Measurements from ENCODE around the gene CDH7.

Gene CDH7

DNA sequence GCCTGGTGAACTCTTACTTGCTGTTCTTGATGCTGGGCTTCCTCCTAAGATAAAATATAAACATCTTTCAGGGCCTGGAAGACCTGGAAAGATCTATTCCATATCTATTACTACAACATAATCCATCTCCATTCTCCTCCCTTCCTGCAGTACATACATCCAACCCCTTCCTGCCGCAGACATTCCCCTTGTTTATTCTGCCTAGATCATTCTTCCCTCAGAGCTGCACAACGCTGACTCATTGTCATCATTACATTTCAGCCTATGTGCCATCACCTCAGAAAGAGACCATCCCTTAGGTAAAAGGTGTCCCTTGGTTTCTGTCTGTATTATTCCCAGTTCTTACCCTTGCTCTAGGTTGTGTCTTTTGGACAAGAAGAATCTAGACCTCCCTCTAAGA lies 2.5 kb upstream of the CDH7 start:
- Histone ChIP-seq H3K4me1 (ENCODE audit: insufficient read depth, low read length, poor library complexity, severe bottlenecking) (peaks cover 8% of the 10 kb centered on the region), H3K4me3 (ENCODE audit: low read length, poor library complexity, severe bottlenecking) (no peak overlapping the region), H3K9ac (ENCODE audit: low read depth, low read length, poor library complexity, severe bottlenecking) (no peak overlapping the region), H3K27me3 (ENCODE audit: insufficient read depth, low read length, poor library complexity, severe bottlenecking) (no peaks in the 10 kb centered on the region), H3K4me2 (ENCODE audit: low read depth, low read length, poor library complexity, severe bottlenecking) (no peak overlapping the region), H3K9me2 (replicated peaks; ENCODE audit: low read depth, low read length) (no peaks in the 10 kb centered on the region), H3F3A (ENCODE audit: low read depth) (no peaks in the 10 kb centered on the region), H3K79me2 (ENCODE audit: insufficient read depth, low read length) (no peaks in the 10 kb centered on the region), H3K9me3 (ENCODE audit: insufficient read depth, low read depth, low read length) (no peaks in the 10 kb centered on the region), H4K20me1 (ENCODE audit: insufficient read depth, low read length, poor library complexity, severe bottlenecking) (no peaks in the 10 kb centered on the region), H3K36me3 (ENCODE audit: insufficient read depth, low read length) (no peaks in the 10 kb centered on the region), H2AFZ (ENCODE audit: low read length) (no peak overlapping the region)
- no peak for TF ChIP-seq EZH2phosphoT487 (IDR thresholded peaks at IDR 0.05; ENCODE audit: borderline replicate concordance)
- TF ChIP-seq, protein P1, sequence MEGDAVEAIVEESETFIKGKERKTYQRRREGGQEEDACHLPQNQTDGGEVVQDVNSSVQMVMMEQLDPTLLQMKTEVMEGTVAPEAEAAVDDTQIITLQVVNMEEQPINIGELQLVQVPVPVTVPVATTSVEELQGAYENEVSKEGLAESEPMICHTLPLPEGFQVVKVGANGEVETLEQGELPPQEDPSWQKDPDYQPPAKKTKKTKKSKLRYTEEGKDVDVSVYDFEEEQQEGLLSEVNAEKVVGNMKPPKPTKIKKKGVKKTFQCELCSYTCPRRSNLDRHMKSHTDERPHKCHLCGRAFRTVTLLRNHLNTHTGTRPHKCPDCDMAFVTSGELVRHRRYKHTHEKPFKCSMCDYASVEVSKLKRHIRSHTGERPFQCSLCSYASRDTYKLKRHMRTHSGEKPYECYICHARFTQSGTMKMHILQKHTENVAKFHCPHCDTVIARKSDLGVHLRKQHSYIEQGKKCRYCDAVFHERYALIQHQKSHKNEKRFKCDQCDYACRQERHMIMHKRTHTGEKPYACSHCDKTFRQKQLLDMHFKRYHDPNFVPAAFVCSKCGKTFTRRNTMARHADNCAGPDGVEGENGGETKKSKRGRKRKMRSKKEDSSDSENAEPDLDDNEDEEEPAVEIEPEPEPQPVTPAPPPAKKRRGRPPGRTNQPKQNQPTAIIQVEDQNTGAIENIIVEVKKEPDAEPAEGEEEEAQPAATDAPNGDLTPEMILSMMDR (conservative IDR thresholded peaks at IDR 0.05; ENCODE audit: low read length): no peak

DNA sequence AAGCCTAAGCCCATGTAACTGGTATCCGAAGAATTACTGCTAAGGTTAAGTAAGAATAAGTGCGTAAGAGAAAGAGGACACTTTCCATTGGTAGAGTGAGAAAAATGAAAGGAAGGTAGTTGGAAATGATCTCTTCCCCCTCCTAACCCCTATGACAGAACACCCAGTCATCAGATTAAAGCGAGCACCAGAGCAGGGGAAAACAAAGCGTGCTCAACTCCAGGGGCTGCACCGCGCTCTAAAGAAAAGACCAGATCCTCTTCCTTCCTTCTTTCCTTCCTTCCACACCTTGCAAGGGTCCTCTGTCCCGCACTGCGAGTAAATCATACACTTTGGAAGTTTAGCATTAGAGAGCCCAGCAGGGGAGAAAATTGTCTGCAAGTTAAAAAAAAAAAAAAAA lies 971 bp upstream of the CDH7 start:
- H3F3A ChIP-seq (ENCODE audit: low read depth): no peaks in the 10 kb centered on the region; the same call in 1 of the 2 replicates
- H3K79me2 ChIP-seq (ENCODE audit: insufficient read depth, low read length): no peaks in the 10 kb centered on the region
- no peaks in the 10 kb centered on the region for H3K36me3 ChIP-seq (ENCODE audit: insufficient read depth, low read length)
- H3K4me2 ChIP-seq (ENCODE audit: low read depth, low read length, poor library complexity, severe bottlenecking): no peak overlapping the region
- H2AFZ ChIP-seq (ENCODE audit: low read length): no peak overlapping the region
- no peak for TF ChIP-seq EZH2phosphoT487 (IDR thresholded peaks at IDR 0.05; ENCODE audit: borderline replicate concordance)
- TF ChIP-seq, protein P1 (conservative IDR thresholded peaks at IDR 0.05; ENCODE audit: low read length): no peak
- H3K27me3 ChIP-seq (ENCODE audit: insufficient read depth, low read length, poor library complexity, severe bottlenecking): no peaks in the 10 kb centered on the region
- peaks cover 21% of the 10 kb centered on the region for H3K4me1 ChIP-seq (ENCODE audit: insufficient read depth, low read length, poor library complexity, severe bottlenecking)
- H4K20me1 ChIP-seq (ENCODE audit: insufficient read depth, low read length, poor library complexity, severe bottlenecking): no peaks in the 10 kb centered on the region
- no peak overlapping the region for H3K4me3 ChIP-seq (ENCODE audit: low read length, poor library complexity, severe bottlenecking)
- no peaks in the 10 kb centered on the region for H3K9me3 ChIP-seq (ENCODE audit: insufficient read depth, low read depth, low read length)
- no peak overlapping the region for H3K9ac ChIP-seq (ENCODE audit: low read depth, low read length, poor library complexity, severe bottlenecking)
- no peaks in the 10 kb centered on the region for H3K9me2 ChIP-seq (replicated peaks; ENCODE audit: low read depth, low read length)

DNA sequence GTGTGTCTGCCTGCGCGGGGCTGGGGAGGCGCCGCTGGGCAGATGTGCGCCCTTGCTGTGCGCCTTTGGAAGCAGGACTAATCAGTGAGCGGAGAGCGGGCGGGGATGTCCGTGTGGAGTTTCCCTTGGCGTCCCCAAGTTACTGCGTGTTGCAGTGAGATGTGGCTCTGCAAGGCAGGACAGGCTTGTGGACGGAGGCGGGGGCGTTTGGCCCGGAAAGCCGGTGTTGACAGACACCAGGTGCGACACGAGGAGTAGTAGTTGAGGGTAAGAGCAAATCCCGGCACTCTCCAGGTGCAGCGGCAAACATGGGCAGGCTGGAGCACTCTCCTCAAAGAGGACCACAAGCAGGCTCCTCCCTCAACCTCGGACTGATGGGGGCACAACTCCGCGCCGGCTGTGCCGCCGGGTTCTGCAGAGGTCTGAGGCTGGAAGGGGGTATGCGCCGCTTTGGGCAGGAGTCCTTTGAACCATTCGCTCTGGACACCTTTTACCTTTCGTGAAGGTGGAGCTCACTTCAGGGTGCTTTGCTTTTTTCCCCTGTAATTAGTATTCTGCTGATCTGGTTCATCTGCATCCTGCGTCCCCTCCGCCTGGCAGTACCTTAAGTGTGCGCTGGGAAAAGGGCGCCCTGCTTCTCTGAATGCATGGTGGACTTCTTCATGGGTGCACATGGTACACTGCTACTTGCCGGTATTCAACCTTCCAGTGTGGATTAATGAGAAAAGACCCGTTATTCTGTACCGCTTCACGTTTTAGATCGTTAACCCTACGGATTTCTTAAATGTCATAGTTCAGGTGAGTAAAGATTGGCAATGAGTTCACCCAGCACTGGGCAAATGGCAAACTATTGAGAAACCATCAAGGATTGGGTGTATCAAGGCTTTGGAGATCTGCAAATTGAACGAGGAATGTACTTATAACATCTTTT lies 608 bp downstream of the CDH7 start:
- Histone ChIP-seq H2AFZ (ENCODE audit: low read length) (no peak overlapping the region), H3K79me2 (ENCODE audit: insufficient read depth, low read length) (no peaks in the 10 kb centered on the region), H3K27me3 (ENCODE audit: insufficient read depth, low read length, poor library complexity, severe bottlenecking) (no peaks in the 10 kb centered on the region), H3K4me2 (ENCODE audit: low read depth, low read length, poor library complexity, severe bottlenecking) (no peak overlapping the region), H3K9me2 (replicated peaks; ENCODE audit: low read depth, low read length) (no peaks in the 10 kb centered on the region), H4K20me1 (ENCODE audit: insufficient read depth, low read length, poor library complexity, severe bottlenecking) (no peaks in the 10 kb centered on the region), H3K9me3 (ENCODE audit: insufficient read depth, low read depth, low read length) (no peaks in the 10 kb centered on the region), H3F3A (ENCODE audit: low read depth) (no peaks in the 10 kb centered on the region; the same call in 1 of the 2 replicates), H3K4me3 (ENCODE audit: low read length, poor library complexity, severe bottlenecking) (no peak overlapping the region), H3K36me3 (ENCODE audit: insufficient read depth, low read length) (no peaks in the 10 kb centered on the region), H3K9ac (ENCODE audit: low read depth, low read length, poor library complexity, severe bottlenecking) (no peak overlapping the region), H3K4me1 (ENCODE audit: insufficient read depth, low read length, poor library complexity, severe bottlenecking) (peaks cover 35% of the 10 kb centered on the region)
- TF ChIP-seq, protein P1 (conservative IDR thresholded peaks at IDR 0.05; ENCODE audit: low read length): no peak
- no peak for TF ChIP-seq EZH2phosphoT487 (IDR thresholded peaks at IDR 0.05; ENCODE audit: borderline replicate concordance)

All from Loucy (cell line).